Parathyroid adenoma (tissue), 2 donors: ENCODE results near the gene TMCC3.

Experiments used
- H2AFZ ChIP-seq: fragments of 300-600 bp; sonication (generic); one replicate; pipeline ENCODE4 v1.7.0; 2017; ENCODE audit warnings: antibody characterized with exemption, mild to moderate bottlenecking
- H3K27ac ChIP-seq: fragments of 300-600 bp; sonication (generic); one replicate; pipeline ENCODE4 v1.7.0; 2017
- H3K27me3 ChIP-seq: fragments of 300-600 bp; sonication (generic); one replicate; pipeline ENCODE4 v1.7.0; 2017; ENCODE audit warnings: low read length; ENCODE audit not compliant: control insufficient read depth, insufficient read depth
- H3K36me3 ChIP-seq: fragments of 300-600 bp; sonication (generic); one replicate; pipeline ENCODE4 v1.7.0; 2017; ENCODE audit warnings: low read length; ENCODE audit not compliant: control insufficient read depth, insufficient read depth
- H3K4me1 ChIP-seq: fragments of 300-600 bp; sonication (generic); one replicate; pipeline ENCODE4 v1.7.0; 2017; ENCODE audit warnings: control low read depth
- H3K4me2 ChIP-seq: fragments of 300-600 bp; sonication (generic); one replicate; pipeline ENCODE4 v1.7.0; 2017; ENCODE audit warnings: low read length
- H3K4me3 ChIP-seq: fragments of 300-600 bp; sonication (generic); one replicate; pipeline ENCODE4 v1.7.0; 2017; ENCODE audit warnings: low read depth, low read length
- H3K79me2 ChIP-seq: fragments of 300-600 bp; sonication (generic); one replicate; pipeline ENCODE4 v1.7.0; 2017; ENCODE audit warnings: control low read depth
- H3K9ac ChIP-seq: fragments of 300-600 bp; sonication (generic); one replicate; pipeline ENCODE4 v1.7.0; 2017; ENCODE audit warnings: mild to moderate bottlenecking
- H3K9me3 ChIP-seq: fragments of 300-600 bp; sonication (generic); one replicate; pipeline ENCODE4 v1.7.0; 2017; ENCODE audit warnings: low read length; ENCODE audit not compliant: control insufficient read depth
- TF ChIP-seq, protein P1 (sequence below): fragments of 300-600 bp; sonication (generic); IDR thresholded peaks from one replicate; pipeline ENCODE4 v1.7.0; 2017; ENCODE audit warnings: antibody characterized with exemption, mild to moderate bottlenecking
- donor health status: primary hyperparathyroidism.

The TMCC3 gene

GRCh38 chr12:94525951-94526350 is 124.4 kb downstream of the TMCC3 start:
- TF ChIP-seq, protein P1, sequence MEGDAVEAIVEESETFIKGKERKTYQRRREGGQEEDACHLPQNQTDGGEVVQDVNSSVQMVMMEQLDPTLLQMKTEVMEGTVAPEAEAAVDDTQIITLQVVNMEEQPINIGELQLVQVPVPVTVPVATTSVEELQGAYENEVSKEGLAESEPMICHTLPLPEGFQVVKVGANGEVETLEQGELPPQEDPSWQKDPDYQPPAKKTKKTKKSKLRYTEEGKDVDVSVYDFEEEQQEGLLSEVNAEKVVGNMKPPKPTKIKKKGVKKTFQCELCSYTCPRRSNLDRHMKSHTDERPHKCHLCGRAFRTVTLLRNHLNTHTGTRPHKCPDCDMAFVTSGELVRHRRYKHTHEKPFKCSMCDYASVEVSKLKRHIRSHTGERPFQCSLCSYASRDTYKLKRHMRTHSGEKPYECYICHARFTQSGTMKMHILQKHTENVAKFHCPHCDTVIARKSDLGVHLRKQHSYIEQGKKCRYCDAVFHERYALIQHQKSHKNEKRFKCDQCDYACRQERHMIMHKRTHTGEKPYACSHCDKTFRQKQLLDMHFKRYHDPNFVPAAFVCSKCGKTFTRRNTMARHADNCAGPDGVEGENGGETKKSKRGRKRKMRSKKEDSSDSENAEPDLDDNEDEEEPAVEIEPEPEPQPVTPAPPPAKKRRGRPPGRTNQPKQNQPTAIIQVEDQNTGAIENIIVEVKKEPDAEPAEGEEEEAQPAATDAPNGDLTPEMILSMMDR = no peak

More at GRCh38 chr12:94525951-94526350, 124.4 kb downstream of the TMCC3 start:
- H3K27ac ChIP-seq = no peak overlapping the region
- H3K9ac ChIP-seq = no peak overlapping the region
- no peaks in the 10 kb centered on the region for H3K36me3 ChIP-seq
- H3K27me3 ChIP-seq = no peaks in the 10 kb centered on the region
- H3K9me3 ChIP-seq = no peaks in the 10 kb centered on the region
- H3K4me2 ChIP-seq = no peak overlapping the region
- no peak overlapping the region for H3K4me3 ChIP-seq
- no peaks in the 10 kb centered on the region for H3K79me2 ChIP-seq
- H3K4me1 ChIP-seq = no peaks in the 10 kb centered on the region
- no peak overlapping the region for H2AFZ ChIP-seq
